C4-2B (cell line): ENCODE data around the gene REXO2.

Source experiments
- H3K27ac ChIP-seq: fragments of 450-650 bp; 2 replicates; pipeline ENCODE4 v1.5.1; 2017
- CTCF ChIP-seq: fragments of 450-650 bp; conservative IDR thresholded peaks from 2 replicates; pipeline ENCODE4 v1.5.1; 2017; ENCODE audit warnings: mild to moderate bottlenecking
- ZFX ChIP-seq: fragments of 450-650 bp; IDR thresholded peaks from 2 replicates; pipeline ENCODE4 v1.6.1; 2017

The REXO2 gene

GRCh38 chr11:114463999-114464398 lies 24.7 kb downstream of the REXO2 start:
- TF ChIP-seq CTCF (no peak), ZFX (no peak)
- no peak overlapping the region for H3K27ac ChIP-seq

- no peak overlapping the region for H3K27ac ChIP-seq
- no peak for TF ChIP-seq ZFX
- TF ChIP-seq CTCF = no peak
Measured at GRCh38 chr11:114466742-114467141, 27.5 kb downstream of the REXO2 start.

GRCh38 chr11:114472661-114473060 lies 33.4 kb downstream of the REXO2 start:
- H3K27ac ChIP-seq = no peak overlapping the region
- no peak for TF ChIP-seq ZFX
- TF ChIP-seq CTCF = no peak

GRCh38 chr11:114478001-114478410 lies 38.7 kb downstream of the REXO2 start:
- H3K27ac ChIP-seq = no peak overlapping the region

GRCh38 chr11:114478768-114479167 lies 39.5 kb downstream of the REXO2 start:
- peak overlapping the region; percentile 57; the same call in 1 of the 2 replicates for H3K27ac ChIP-seq
- TF ChIP-seq ZFX = no peak
- TF ChIP-seq CTCF = peak; percentile 48

More at GRCh38 chr11:114478001-114478410, 38.7 kb downstream of the REXO2 start:
- no peak for TF ChIP-seq CTCF
- no peak for TF ChIP-seq ZFX

GRCh38 chr11:114479331-114479730 lies 40.1 kb downstream of the REXO2 start:
- H3K27ac ChIP-seq = no peak overlapping the region; the same call in 1 of the 2 replicates
- TF ChIP-seq ZFX (no peak), CTCF (no peak)

GRCh38 chr11:114482114-114482513 lies 42.8 kb downstream of the REXO2 start:
- H3K27ac ChIP-seq = no peak overlapping the region
- TF ChIP-seq ZFX = no peak
- no peak for TF ChIP-seq CTCF

- no peak overlapping the region for H3K27ac ChIP-seq
- TF ChIP-seq ZFX = no peak
- TF ChIP-seq CTCF = no peak
Measured at GRCh38 chr11:114483929-114484328, 44.7 kb downstream of the REXO2 start.
